GM23338 (cell line): ENCODE data around the gene IL17C. TPM values are rescaled to one million over a fixed set of nuclear protein-coding genes. Genes with fewer than 3 reads are reported as not detected.
A peak's percentile ranks its signal among the peaks of the same experiment; 100 is the strongest.

Experiments
- ATAC-seq: fragments of 200-7000 bp; cut with Tn5 transposase; 3 replicates; pipeline ENCODE4 v1.9.1; 2020
- DNase-seq: peaks from one replicate; pipeline ENCODE4 v3.0.0-alpha.2; 2015; ENCODE audit warnings: low spot score
- H2AFZ ChIP-seq: fragments of 200-600 bp; sonication (generic); 2 replicates; pipeline ENCODE4 v1.8.0; 2016; ENCODE audit warnings: antibody characterized with exemption, mild to moderate bottlenecking, moderate library complexity
- H3F3A ChIP-seq: fragments of 200-600 bp; sonication (generic); replicated peaks from 2 replicates; pipeline ENCODE4 v1.8.0; 2017; ENCODE audit warnings: antibody characterized with exemption, mixed run types, low read depth
- H3K27ac ChIP-seq: fragments of 200-600 bp; sonication (generic); 2 replicates; pipeline ENCODE4 v1.6.1; 2016; ENCODE audit warnings: low read depth
- H3K27me3 ChIP-seq: fragments of 200-600 bp; sonication (generic); 2 replicates; pipeline ENCODE4 v1.8.0; 2016; ENCODE audit warnings: mild to moderate bottlenecking, mixed run types, moderate library complexity; ENCODE audit not compliant: insufficient read depth
- H3K36me3 ChIP-seq: fragments of 200-600 bp; sonication (generic); 2 replicates; pipeline ENCODE4 v1.8.0; 2016; ENCODE audit warnings: mild to moderate bottlenecking; ENCODE audit not compliant: insufficient read depth
- H3K4me1 ChIP-seq: fragments of 200-600 bp; sonication (generic); 2 replicates; pipeline ENCODE4 v1.8.0; 2016; ENCODE audit warnings: mild to moderate bottlenecking, moderate library complexity; ENCODE audit not compliant: insufficient read depth
- H3K4me2 ChIP-seq: fragments of 200-600 bp; sonication (generic); 2 replicates; pipeline ENCODE4 v1.7.1; 2017; ENCODE audit warnings: mixed run types
- H3K4me3 ChIP-seq: fragments of 200-600 bp; sonication (generic); 2 replicates; pipeline ENCODE4 v1.6.1; 2016; ENCODE audit warnings: mixed run types
- H3K79me2 ChIP-seq: fragments of 200-600 bp; sonication (generic); replicated peaks from 2 replicates; pipeline ENCODE4 v1.8.0; 2017; ENCODE audit warnings: mild to moderate bottlenecking; ENCODE audit not compliant: insufficient read depth
- H3K9me2 ChIP-seq: fragments of 200-600 bp; sonication (generic); 2 replicates; pipeline ENCODE4 v1.8.0; 2017; ENCODE audit not compliant: insufficient read depth
- H4K20me1 ChIP-seq: fragments of 200-600 bp; sonication (generic); replicated peaks from 2 replicates; pipeline ENCODE4 v1.8.0; 2017; ENCODE audit warnings: mild to moderate bottlenecking; ENCODE audit not compliant: insufficient read depth
- H3K27ac Mint-ChIP-seq: 2 replicates; pipeline ENCODE4 v1.8.0; 2020; ENCODE audit warnings: inconsistent platforms, mild to moderate bottlenecking, moderate library complexity, mixed read lengths
- H3K27me3 Mint-ChIP-seq: 3 replicates; pipeline ENCODE4 v1.8.0; 2022; ENCODE audit warnings: low read depth, mild to moderate bottlenecking, moderate library complexity, mixed read lengths, inconsistent platforms; ENCODE audit not compliant: insufficient read depth, poor library complexity
- H3K36me3 Mint-ChIP-seq: 3 replicates; pipeline ENCODE4 v1.8.0; 2021; ENCODE audit warnings: low read depth, mild to moderate bottlenecking, inconsistent platforms, moderate library complexity, mixed read lengths
- H3K4me1 Mint-ChIP-seq: 3 replicates; pipeline ENCODE4 v1.8.0; 2020; ENCODE audit warnings: mild to moderate bottlenecking, inconsistent platforms, mixed read lengths
- H3K4me3 Mint-ChIP-seq: 3 replicates; pipeline ENCODE4 v1.8.0; 2021; ENCODE audit warnings: moderate library complexity, mild to moderate bottlenecking, inconsistent platforms, mixed read lengths
- H3K9me3 Mint-ChIP-seq: 3 replicates; pipeline ENCODE4 v1.8.0; 2020; ENCODE audit warnings: moderate library complexity, mild to moderate bottlenecking, inconsistent platforms, mixed read lengths
- CTCF ChIP-seq, 2 experiments: fragments of 200-600 bp in 1 of 2; sonication (generic) in 1 of 2; conservative IDR thresholded peaks; 2 replicates each; pipeline versions ENCODE4 v1.5.1 to v1.6.1; 2016 to 2017; ENCODE audit warnings: antibody characterized with exemption in 2 of 2, low read depth in 2 of 2, mild to moderate bottlenecking in 2 of 2, moderate library complexity in 1 of 2
- EZH2phosphoT487 ChIP-seq: fragments of 200-600 bp; sonication (generic); IDR thresholded peaks from one replicate; pipeline ENCODE4 v1.8.1; 2018; ENCODE audit warnings: antibody characterized with exemption; ENCODE audit not compliant: unreplicated experiment
- JUNB ChIP-seq: IDR thresholded peaks from one replicate; pipeline ENCODE4 v1.6.1; 2016; ENCODE audit warnings: antibody characterized with exemption; ENCODE audit not compliant: unreplicated experiment
- NANOG ChIP-seq: IDR thresholded peaks from 2 replicates; pipeline ENCODE4 v1.6.1; 2016; ENCODE audit warnings: antibody characterized with exemption, borderline replicate concordance
- POLR2AphosphoS5 ChIP-seq: IDR thresholded peaks from 2 replicates; pipeline ENCODE4 v1.6.1; 2016; ENCODE audit warnings: antibody characterized with exemption, low read depth
- ZNF114 ChIP-seq: fragments of 250-450 bp; sonication (Bioruptor Pico); IDR thresholded peaks from 2 replicates; pipeline ENCODE4 v1.5.0; 2020; ENCODE audit warnings: mild to moderate bottlenecking, moderate library complexity
- ZNF331 ChIP-seq: fragments of 250-450 bp; sonication (Bioruptor Pico); IDR thresholded peaks from 2 replicates; pipeline ENCODE4 v1.5.0; 2020; ENCODE audit warnings: low read depth, mild to moderate bottlenecking, moderate library complexity
- ZNF462 ChIP-seq: fragments of 250-450 bp; sonication (Bioruptor Pico); IDR thresholded peaks from 2 replicates; pipeline ENCODE4 v1.5.0; 2020; ENCODE audit warnings: mild to moderate bottlenecking, moderate library complexity
- polyA plus RNA-seq: library from polyadenylated mRNA; unstranded; fragments of >200 nt; fragmentation: Nextera tagmentation; extraction: Ambion mirVana; gene quantifications from 2 replicates; pipeline ENCODE4 v1.2.1, GENCODE V29; 2016
- total RNA-seq: library from RNA; depleted of rRNA; stranded (reverse); fragments of >200 nt; shearing (Covaris generic); gene quantifications from 2 replicates; pipeline ENCODE4 v1.2.3, GENCODE V29; 2014

Gene IL17C
- total and polyA plus RNA-seq, 2 experiments from 2014 or later = 2.7 to 3.9 TPM

- TF ChIP-seq JUNB (no peak), POLR2AphosphoS5 (no peak), ZNF114 (CRISPR knock-in tag) (no peak), EZH2phosphoT487 (no peak), NANOG (no peak)
- Histone ChIP-seq H2AFZ (no peak overlapping the region), H3K36me3 (no peaks in the 10 kb centered on the region; the same call in 1 of the 2 replicates), H3K27ac (no peak overlapping the region), H3K4me1 (peaks cover 9% of the 10 kb centered on the region), H3K4me3 (no peak overlapping the region), H3K27me3 (peaks cover 2% of the 10 kb centered on the region), H3K79me2 (peaks cover 4% of the 10 kb centered on the region), H3F3A (peaks cover 3% of the 10 kb centered on the region; the same call in 1 of the 2 replicates), H4K20me1 (0 out of 2 replicates have a peak, but pooled peaks cover 5% of the 10 kb centered on the region), H3K9me2 (no peaks in the 10 kb centered on the region), H3K4me2 (no peak overlapping the region)
- H3K27me3 Mint-ChIP-seq = peaks cover 20% of the 10 kb centered on the region
- DNase-seq (no peak), ATAC-seq (no peak)
- H3K4me3 Mint-ChIP-seq = no peak overlapping the region
- H3K27ac Mint-ChIP-seq = no peak overlapping the region
- H3K36me3 Mint-ChIP-seq = peaks cover 3% of the 10 kb centered on the region; the same call in 2 of the 3 replicates
- H3K4me1 Mint-ChIP-seq = peaks cover 7% of the 10 kb centered on the region
- no peaks in the 10 kb centered on the region for H3K9me3 Mint-ChIP-seq
Measured at GRCh38 chr16:88681709-88682451, 43.5 kb downstream of the IL17C start.

- Histone ChIP-seq H3K36me3 (no peaks in the 10 kb centered on the region; the same call in 1 of the 2 replicates), H3K4me1 (peaks cover 9% of the 10 kb centered on the region), H3K27me3 (peaks cover 10% of the 10 kb centered on the region), H3K79me2 (peaks cover 4% of the 10 kb centered on the region), H3K4me3 (peak overlapping the region; percentile 96), H3F3A (peaks cover 6% of the 10 kb centered on the region; the same call in 1 of the 2 replicates), H4K20me1 (0 out of 2 replicates have a peak, but pooled peaks cover 5% of the 10 kb centered on the region), H3K9me2 (no peaks in the 10 kb centered on the region), H3K4me2 (peak overlapping the region; percentile 97), H3K27ac (no peak overlapping the region), H2AFZ (peak overlapping the region; percentile 94)
- peaks cover 3% of the 10 kb centered on the region; the same call in 2 of the 3 replicates for H3K36me3 Mint-ChIP-seq
- ATAC-seq (0 out of 3 replicates have a peak, but pooled peaks have one; percentile 1), DNase-seq (no peak)
- H3K4me1 Mint-ChIP-seq = peaks cover 15% of the 10 kb centered on the region
- H3K27me3 Mint-ChIP-seq = peaks cover 40% of the 10 kb centered on the region
- H3K27ac Mint-ChIP-seq = no peak overlapping the region
- no peaks in the 10 kb centered on the region for H3K9me3 Mint-ChIP-seq
- H3K4me3 Mint-ChIP-seq = peak overlapping the region; percentile 74
- TF ChIP-seq ZNF462 (CRISPR knock-in tag) = no peak
- no peak; a peak in 1 of 4 replicates for TF ChIP-seq CTCF (conservative IDR thresholded peaks at IDR 0.05; ENCODE audit: low read depth in 2 of 2)
- TF ChIP-seq ZNF331 (CRISPR knock-in tag) = no peak
- TF ChIP-seq POLR2AphosphoS5 = no peak
Measured at GRCh38 chr16:88684569-88685155, 46.3 kb downstream of the IL17C start.
